ENCODE measurements around the gene TNS3. TPM values are rescaled to one million over a fixed set of nuclear protein-coding genes. Genes with fewer than 3 reads are reported as not detected.

Gene TNS3
- polyA plus RNA-seq, 1 of the 3 experiments (the other 2 are of a cell fraction): 72.3 TPM

GRCh38 chr7:47600199-47601118, 18.5 kb upstream of the TNS3 start (continued):
- no peak for TF ChIP-seq USF2 (IDR thresholded peaks at IDR 0.05; ENCODE audit: borderline replicate concordance, low read depth, low read length)
- peak; percentile 63; the same call in 1 of the 2 replicates for TF ChIP-seq TAF1 (IDR thresholded peaks at IDR 0.05; ENCODE audit: borderline replicate concordance, low read depth, low read length)
- TF ChIP-seq TEAD4 (IDR thresholded peaks at IDR 0.05; ENCODE audit: borderline replicate concordance, insufficient read depth): no peak
- TF ChIP-seq FOXJ3 (CRISPR knock-in tag; IDR thresholded peaks at IDR 0.05): no peak
- no peak; the same call in 1 of the 2 replicates for TF ChIP-seq JUND (IDR thresholded peaks at IDR 0.05)
- peak; percentile 65; the same call in 1 of the 2 replicates for TF ChIP-seq TCF12 (IDR thresholded peaks at IDR 0.05)
- peak; percentile 67 for TF ChIP-seq GABPA (IDR thresholded peaks at IDR 0.05; ENCODE audit: low read depth)
- 0 out of 4 replicates have a peak, but pooled peaks of 1 of the 2 experiments have one; percentile 10 for TF ChIP-seq EP300 (IDR thresholded peaks at IDR 0.05; ENCODE audit: borderline replicate concordance in 1 of 2, low read depth in 1 of 2, low read length in 1 of 2)
- no peak for TF ChIP-seq MXI1 (IDR thresholded peaks at IDR 0.05; ENCODE audit: low read depth, low read length)
- no peak; the same call in 1 of the 2 replicates for TF ChIP-seq RXRA (IDR thresholded peaks at IDR 0.05; ENCODE audit: borderline replicate concordance, low read depth)
- no peak for TF ChIP-seq RCOR1 (IDR thresholded peaks at IDR 0.05; ENCODE audit: low read length)
- peak; percentile 55; the same call in 1 of the 2 replicates for TF ChIP-seq FOSL2 (IDR thresholded peaks at IDR 0.05; ENCODE audit: borderline replicate concordance, low read depth)
- no peak for TF ChIP-seq ELF1 (IDR thresholded peaks at IDR 0.05)
- peak; percentile 72; the same call in 1 of the 2 replicates for TF ChIP-seq SIN3A (IDR thresholded peaks at IDR 0.05; ENCODE audit: borderline replicate concordance, low read depth, low read length)

- no peak for DNase-seq
- H3K36me3 ChIP-seq (replicated peaks in 1 of 2; ENCODE audit: control insufficient read depth in 1 of 2, insufficient read depth in 2 of 2, low read length in 1 of 2): no peaks in the 10 kb centered on the region
- no peaks in the 10 kb centered on the region for H4K20me1 ChIP-seq (ENCODE audit: insufficient read depth)
- H3K9me3 ChIP-seq: peaks cover 10% of the 10 kb centered on the region; the same call in 1 of the 2 replicates
- TF ChIP-seq RFX5 (IDR thresholded peaks at IDR 0.05; ENCODE audit: low read length): no peak
- TF ChIP-seq ELF1 (IDR thresholded peaks at IDR 0.05): no peak
- no peak for TF ChIP-seq MEF2A (IDR thresholded peaks at IDR 0.05; ENCODE audit: borderline replicate concordance, low read depth)
- no peak for TF ChIP-seq SMC3 (IDR thresholded peaks at IDR 0.05; ENCODE audit: low read depth, low read length)
- no peak for TF ChIP-seq RAD21 (IDR thresholded peaks at IDR 0.05; ENCODE audit: low read length)
- TF ChIP-seq TAF1 (IDR thresholded peaks at IDR 0.05; ENCODE audit: borderline replicate concordance, low read depth, low read length): no peak
- no peak for TF ChIP-seq IRF3 (IDR thresholded peaks at IDR 0.05; ENCODE audit: low read depth, low read length)
- no peak for TF ChIP-seq FOXJ3 (CRISPR knock-in tag; IDR thresholded peaks at IDR 0.05)
- TF ChIP-seq FOXM1 (IDR thresholded peaks at IDR 0.05; ENCODE audit: low read depth): no peak
- TF ChIP-seq USF2 (IDR thresholded peaks at IDR 0.05; ENCODE audit: borderline replicate concordance, low read depth, low read length): no peak
- no peak for TF ChIP-seq POLR2AphosphoS5 (IDR thresholded peaks at IDR 0.05; ENCODE audit: low read depth, low read length)
- no peaks in the 10 kb centered on the region for H3K79me2 ChIP-seq (ENCODE audit: insufficient read depth)
- H3K9ac ChIP-seq: no peak overlapping the region
- H3K4me3 ChIP-seq (ENCODE audit: low read depth in 2 of 2, low read length in 1 of 2): no peak overlapping the region
- H3K27me3 ChIP-seq (ENCODE audit: insufficient read depth): no peaks in the 10 kb centered on the region
- no peaks in the 10 kb centered on the region for H3K9me2 ChIP-seq
- POLR2A ChIA-PET: no interaction called here
- H3F3A ChIP-seq (replicated peaks; ENCODE audit: insufficient read depth): peaks cover 12% of the 10 kb centered on the region
- H2AFZ ChIP-seq (ENCODE audit: low read depth): no peak overlapping the region
- WGBS (ENCODE audit: low lambda C conversion rate): 62% methylated on average over 5 of the region's 5 CpGs
- CTCF ChIA-PET: interaction anchor here (1.3 to 1.7 kb wide), 2 partner anchors 10 to 26 kb away, joined by 3 to 4 read pairs; no protein-coding TSS in a partner anchor
- no peak overlapping the region for H3K4me2 ChIP-seq
- H3K27ac ChIP-seq (ENCODE audit: low read depth in 2 of 2, low read length in 1 of 2): no peak overlapping the region
- peaks cover 5 to 19% of the 10 kb centered on the region in 2 experiments; a peak in 3 of 4 replicates for H3K4me1 ChIP-seq (ENCODE audit: control insufficient read depth in 1 of 2, insufficient read depth in 2 of 2, low read depth in 1 of 2, low read length in 1 of 2)
These were observed 15.5 kb upstream of the TNS3 start for GRCh38 chr7:47597379-47597778.

All from SK-N-SH (cell line).